ENCODE results near the gene ITPR1.

GRCh38 chr3:4687596-4687995 is 194.4 kb downstream of the ITPR1 start:
- TF ChIP-seq CTCF (conservative IDR thresholded peaks at IDR 0.05; ENCODE audit: low read length) (no peak), EZH2phosphoT487 (IDR thresholded peaks at IDR 0.05; ENCODE audit: borderline replicate concordance) (no peak)

All from Loucy (cell line).